Ovary (tissue), 9 donors: ENCODE results near the gene MORC3. TPM values are rescaled to one million over a fixed set of nuclear protein-coding genes. Genes with fewer than 3 reads are reported as not detected.

Source experiments
- DNase-seq, 5 donors: peaks; one replicate each; pipeline ENCODE4 v3.0.0-alpha.2; 2019 to 2020
- H3K27ac ChIP-seq, 2 donors: fragments of 200-600 bp; one replicate each; pipeline versions ENCODE4 v1.5.1 to v1.8.0; 2019 to 2022
- H3K27me3 ChIP-seq: fragments of 200-600 bp; one replicate; pipeline ENCODE4 v1.8.0; 2022
- H3K36me3 ChIP-seq: fragments of 200-600 bp; sonication (generic); one replicate; pipeline ENCODE4 v1.5.1; 2019
- H3K4me1 ChIP-seq: one replicate; pipeline ENCODE4 v1.8.1; 2013; ENCODE audit warnings: mild to moderate bottlenecking, moderate library complexity; ENCODE audit not compliant: insufficient read depth
- H3K4me3 ChIP-seq: fragments of 200-600 bp; sonication (generic); one replicate; pipeline ENCODE4 v1.5.1; 2017
- H3K9me3 ChIP-seq, 2 donors: fragments of 200-600 bp in 1 of 2; sonication (generic) in 1 of 2; one replicate each; pipeline versions ENCODE4 v1.5.1 to v1.8.1; 2013 to 2019; ENCODE audit warnings: mild to moderate bottlenecking in 1 of 2, moderate library complexity in 1 of 2
- CTCF ChIP-seq, 3 donors: fragments of 450-650 bp in 2 of 3; fragments of 200-600 bp in 1 of 3; IDR thresholded peaks; one replicate each; pipeline versions ENCODE4 v1.5.1 to v1.8.0; 2016 to 2022; ENCODE audit warnings: antibody characterized with exemption in 3 of 3, mild to moderate bottlenecking in 1 of 3
- EP300 ChIP-seq: sonication (generic); formaldehyde crosslinking; IDR thresholded peaks from one replicate; pipeline ENCODE4 v1.6.1; 2017; ENCODE audit warnings: antibody characterized with exemption
- POLR2A ChIP-seq: fragments of 450-650 bp; IDR thresholded peaks from one replicate; pipeline ENCODE4 v1.6.1; 2017; ENCODE audit warnings: antibody characterized with exemption, mild to moderate bottlenecking, moderate library complexity
- WGBS, 3 donors: extraction: QIAGEN DNeasy Blood & Tissue Kit in 1 of 3; methylation state at CpG; one replicate each; pipeline versions ENCODE4 v1.1.5 to v1.1.7; 2013 to 2017; 5-methylcytosine and 5-hydroxymethylcytosine counted together
- intact Hi-C, 4 donors: fragments of 100-400 bp; cut with DNase I; formaldehyde crosslinking; loops; one replicate each; pipeline versions ENCODE4 v1.11.0 to v1.15.1; 2022 to 2023
- polyA plus RNA-seq, 2 donors: library from polyadenylated mRNA; stranded (reverse); fragments of 200-250 nt in 1 of 2; fragments of 350-450 nt in 1 of 2; fragmentation: Illumina TruSeq in 1 of 2; extraction: RNeasy Lipid Tissue Mini Kit (QIAGEN cat#74804) in 1 of 2; gene quantifications; one replicate each; pipeline ENCODE4 v1.2.3, GENCODE V29; 2013 to 2014
- total RNA-seq, 7 donors: library from RNA; depleted of rRNA in 2 of 7; stranded (reverse); fragments of >200 nt in 2 of 7; fragmentation: NEBNext Ultra II Directional in 3 of 7; extraction: Animal tissue kit (Norgen Biotek cat#: 25700) in 3 of 7; gene quantifications; one replicate each; pipeline versions ENCODE4 v1.1.0 to v1.2.4, GENCODE V29; 2016 to 2023
- donor health status: DM: no; HTN: no; CAD: no; lungs with moderate emphysema.
- donor health status: DM: no; HTN: no; CAD: no.
- donor health status: Bipolar disorder and iron deficiency.
- donor health status: DM: yes; HTN: yes; CAD: no.
- donor health status: DM: no; HTN: no; CAD: no.
- donor health status: DM: yes; HTN: yes; CAD: no.

The MORC3 gene
- total and polyA plus RNA-seq, 9 donors = 18.9 to 55.6 (median 35.7) TPM

GRCh38 chr21:36408568-36408967 is 88.6 kb downstream of the MORC3 start:
- H3K27ac ChIP-seq = no peak overlapping the region
- H3K36me3 ChIP-seq = no peaks in the 10 kb centered on the region
- no peaks in the 10 kb centered on the region for H3K4me1 ChIP-seq
- H3K4me3 ChIP-seq = no peak overlapping the region
- TF ChIP-seq EP300 = no peak
- TF ChIP-seq POLR2A = no peak
- TF ChIP-seq CTCF (IDR thresholded peaks at IDR 0.05) = no peak
- WGBS, 3 donors = 49 to 64% (median 56%) methylated on average over 6 of the region's 6 CpGs
- no peak for DNase-seq
- intact Hi-C loops = no loop called here
- no peaks in the 10 kb centered on the region for H3K27me3 ChIP-seq
- H3K9me3 ChIP-seq = no peaks in the 10 kb centered on the region

GRCh38 chr21:36411301-36411700 is 91.3 kb downstream of the MORC3 start:
- no peak for TF ChIP-seq POLR2A
- TF ChIP-seq CTCF (IDR thresholded peaks at IDR 0.05) = no peak
- TF ChIP-seq EP300 = no peak
- Histone ChIP-seq H3K4me3 (no peak overlapping the region), H3K27me3 (no peaks in the 10 kb centered on the region), H3K36me3 (no peaks in the 10 kb centered on the region), H3K9me3 (no peaks in the 10 kb centered on the region), H3K27ac (no peak overlapping the region), H3K4me1 (no peaks in the 10 kb centered on the region)
- DNase-seq = no peak
- intact Hi-C loops = no loop called here
- WGBS, 3 donors = 97 to 98% (median 98%) methylated on average over 10 of the region's 10 CpGs

GRCh38 chr21:36412916-36413315 is 92.9 kb downstream of the MORC3 start:
- no peak overlapping the region for H3K4me3 ChIP-seq
- intact Hi-C loops = no loop called here

GRCh38 chr21:36415375-36415774 is 95.4 kb downstream of the MORC3 start:
- DNase-seq = no peak
- H3K27ac ChIP-seq = no peak overlapping the region
- TF ChIP-seq POLR2A = no peak
- TF ChIP-seq CTCF (IDR thresholded peaks at IDR 0.05) = no peak
- TF ChIP-seq EP300 = no peak
- 90 to 92% (median 92%) methylated on average over 6 of the region's 6 CpGs for WGBS, 3 donors
- intact Hi-C loops = loop anchor here in 1 of 4 donors (5.0 kb wide), 1 partner anchor 247 kb away; no protein-coding TSS in a partner anchor
- no peaks in the 10 kb centered on the region for H3K27me3 ChIP-seq
- H3K4me3 ChIP-seq = no peak overlapping the region
- no peaks in the 10 kb centered on the region for H3K36me3 ChIP-seq
- H3K4me1 ChIP-seq = no peaks in the 10 kb centered on the region
- no peaks in the 10 kb centered on the region for H3K9me3 ChIP-seq

More at GRCh38 chr21:36412916-36413315, 92.9 kb downstream of the MORC3 start:
- Histone ChIP-seq H3K27ac (no peak overlapping the region), H3K27me3 (no peaks in the 10 kb centered on the region), H3K9me3 (no peaks in the 10 kb centered on the region), H3K4me1 (no peaks in the 10 kb centered on the region), H3K36me3 (no peaks in the 10 kb centered on the region)
- DNase-seq = no peak
- TF ChIP-seq CTCF (IDR thresholded peaks at IDR 0.05) = no peak
- no peak for TF ChIP-seq POLR2A
- no peak for TF ChIP-seq EP300
- WGBS, 3 donors = 89 to 94% (median 90%) methylated on average over 11 of the region's 11 CpGs
